HEK293 (cell line): Measurements from ENCODE around the gene AFF2.

ENCODE experiments used
- CTCF ChIP-seq: fragments of 450-650 bp; formaldehyde crosslinking; IDR thresholded peaks from 2 replicates; pipeline ENCODE4 v1.5.1; 2016; ENCODE audit warnings: missing biosample characterization, missing genetic modification characterization
- PBX3 ChIP-seq: sonication (generic); formaldehyde crosslinking; IDR thresholded peaks from 2 replicates; pipeline ENCODE4 v1.8.1; 2022; ENCODE audit warnings: mild to moderate bottlenecking, moderate library complexity, missing genetic modification reagents
- SP2 ChIP-seq: fragments of 450-650 bp; formaldehyde crosslinking; IDR thresholded peaks from 2 replicates; pipeline ENCODE4 v1.5.1; 2016; ENCODE audit warnings: missing biosample characterization, missing genetic modification characterization
- YY1 ChIP-seq: fragments of 450-650 bp; formaldehyde crosslinking; IDR thresholded peaks from 2 replicates; pipeline ENCODE4 v1.5.1; 2018; ENCODE audit warnings: missing biosample characterization, missing genetic modification characterization
- ZNF223 ChIP-seq: fragments of 450-650 bp; formaldehyde crosslinking; IDR thresholded peaks from 2 replicates; pipeline ENCODE4 v1.5.1; 2016; ENCODE audit warnings: missing biosample characterization, missing genetic modification characterization
- ZNF266 ChIP-seq: fragments of 450-650 bp; formaldehyde crosslinking; IDR thresholded peaks from 2 replicates; pipeline ENCODE4 v1.5.1; 2016; ENCODE audit warnings: missing biosample characterization, missing genetic modification characterization, low read depth
- ZNF324 ChIP-seq: fragments of 450-650 bp; formaldehyde crosslinking; IDR thresholded peaks from 2 replicates; pipeline ENCODE4 v1.5.1; 2016; ENCODE audit warnings: missing biosample characterization, missing genetic modification characterization

GRCh38 chrX:148632444-148632843, 132.0 kb downstream of the AFF2 start:
- TF ChIP-seq ZNF223 (tag by site-specific recombination) = no peak
- TF ChIP-seq YY1 (tag by site-specific recombination) = no peak
- no peak for TF ChIP-seq SP2 (tag by site-specific recombination)
- TF ChIP-seq PBX3 (CRISPR knock-in tag) = no peak
- TF ChIP-seq ZNF266 (tag by site-specific recombination) = no peak
- no peak for TF ChIP-seq CTCF (tag by site-specific recombination)
- TF ChIP-seq ZNF324 (tag by site-specific recombination) = no peak
